K562 (cell line): ENCODE results near the gene FIZ1. TPM values are rescaled to one million over a fixed set of nuclear protein-coding genes. Genes with fewer than 3 reads are reported as not detected.

ENCODE experiments used
- ATF2 ChIP-seq: sonication (generic); formaldehyde crosslinking; IDR thresholded peaks from 2 replicates; pipeline ENCODE4 v1.8.1; 2022; ENCODE audit warnings: missing genetic modification reagents
- CSDE1 ChIP-seq, 2 experiments: fragments of 450-650 bp; IDR thresholded peaks; 2 replicates each; pipeline ENCODE4 v1.6.1; 2016; ENCODE audit warnings: mild to moderate bottlenecking in 1 of 2
- EZH2 ChIP-seq: IDR thresholded peaks from 2 replicates; pipeline ENCODE4 v1.6.1; 2012; ENCODE audit warnings: low read depth, mild to moderate bottlenecking, inconsistent platforms, low read length, borderline replicate concordance
- FOXM1 ChIP-seq, 2 experiments: fragments of 450-650 bp in 1 of 2; sonication (generic) in 1 of 2; formaldehyde crosslinking in 1 of 2; IDR thresholded peaks; 2 replicates each; pipeline versions ENCODE4 v1.6.1 to v1.9.0; 2017 to 2022; ENCODE audit warnings: low read depth in 2 of 2, mild to moderate bottlenecking in 2 of 2, missing genetic modification reagents in 1 of 2, moderate library complexity in 1 of 2
- GABPA ChIP-seq: fragments of 200-800 bp; sonication (Bioruptor generic); conservative IDR thresholded peaks from 2 replicates; pipeline ENCODE4 v1.6.1; 2016; ENCODE audit warnings: low read depth, missing genetic modification characterization, missing compliant biosample characterization
- GABPB2 ChIP-seq: fragments of 250-450 bp; sonication (Bioruptor Pico); conservative IDR thresholded peaks from 2 replicates; pipeline ENCODE4 v1.5.1; 2021; ENCODE audit warnings: mild to moderate bottlenecking
- HDAC1 ChIP-seq, 2 experiments: fragments of 450-650 bp; IDR thresholded peaks; 2 replicates each; pipeline ENCODE4 v1.6.1; 2016 to 2017; ENCODE audit warnings: inconsistent platforms in 1 of 2, mild to moderate bottlenecking in 1 of 2, moderate library complexity in 1 of 2
- IRF9 ChIP-seq: fragments of 450-650 bp; IDR thresholded peaks from 2 replicates; pipeline ENCODE4 v1.6.1; 2016; ENCODE audit warnings: missing biosample characterization, missing genetic modification characterization
- NRF1 ChIP-seq, 2 experiments: fragments of 450-650 bp; IDR thresholded peaks in 1 of 2; conservative IDR thresholded peaks in 1 of 2; 2 replicates each; pipeline ENCODE4 v1.6.1; 2014; ENCODE audit warnings: mild to moderate bottlenecking in 2 of 2
- POLR3G ChIP-seq: IDR thresholded peaks from 2 replicates; pipeline ENCODE4 v1.6.1; 2011; ENCODE audit not compliant: insufficient read length, insufficient replicate concordance; ENCODE audit errors: extremely low read depth
- RBM14 ChIP-seq: fragments of 200-400 bp; formaldehyde crosslinking; IDR thresholded peaks from 2 replicates; pipeline ENCODE4 v1.6.1; 2018; ENCODE audit warnings: low read depth, mild to moderate bottlenecking, low read length, moderate library complexity, borderline replicate concordance; ENCODE audit not compliant: insufficient read depth
- SAP30 ChIP-seq: fragments of 200-600 bp; sonication (generic); IDR thresholded peaks from 2 replicates; pipeline ENCODE4 v1.6.1; 2012; ENCODE audit warnings: borderline replicate concordance, low read depth, mild to moderate bottlenecking, moderate library complexity, low read length, control low read depth, inconsistent platforms; ENCODE audit not compliant: insufficient read depth, poor library complexity, severe bottlenecking
- SMARCC2 ChIP-seq: fragments of 450-650 bp; IDR thresholded peaks from 2 replicates; pipeline ENCODE4 v1.6.1; 2017; ENCODE audit warnings: antibody characterized with exemption, moderate library complexity, mild to moderate bottlenecking, low read depth
- SPI1 ChIP-seq: IDR thresholded peaks from 2 replicates; pipeline ENCODE4 v1.6.1; 2011; ENCODE audit warnings: low read depth, low read length, control low read depth, borderline replicate concordance
- UBTF ChIP-seq, 2 experiments: IDR thresholded peaks; 2 replicates each; pipeline ENCODE4 v1.6.1; 2012; ENCODE audit warnings: improper control_type of control experiment in 2 of 2, low read depth in 2 of 2, low read length in 2 of 2, borderline replicate concordance in 1 of 2
- ZNF121 ChIP-seq: sonication (generic); formaldehyde crosslinking; conservative IDR thresholded peaks from 2 replicates; pipeline ENCODE4 v1.8.0; 2022; ENCODE audit warnings: missing genetic modification reagents
- ZNF282 ChIP-seq: sonication (generic); formaldehyde crosslinking; IDR thresholded peaks from 2 replicates; pipeline ENCODE4 v1.8.1; 2023; ENCODE audit warnings: missing genetic modification reagents
- ZNF436 ChIP-seq: fragments of 250-450, 450-650 bp; sonication (Bioruptor Pico); formaldehyde crosslinking; IDR thresholded peaks from 2 replicates; pipeline ENCODE4 v1.7.0; 2020; ENCODE audit warnings: mild to moderate bottlenecking
- ZNF76 ChIP-seq: fragments of 250-450 bp; sonication (Bioruptor Pico); IDR thresholded peaks from 2 replicates; pipeline ENCODE4 v1.4.0; 2020; ENCODE audit warnings: mild to moderate bottlenecking, moderate library complexity, borderline replicate concordance
- ZSCAN29 ChIP-seq: fragments of 450-650 bp; IDR thresholded peaks from 2 replicates; pipeline ENCODE4 v1.6.1; 2017
- polyA plus RNA-seq, 8 experiments: library from polyadenylated mRNA; depleted of rRNA in 4 of 8; stranded (reverse) in 5 of 8; unstranded in 3 of 8; fragments of >200 nt; fragmentation: Nextera tagmentation in 2 of 8; fragmentation: Illumina TruSeq in 1 of 8; extraction: Ambion mirVana in 2 of 8; extraction: Trizol in 1 of 8; gene quantifications; 2 replicates each; pipeline versions ENCODE4 v1.2.1 to v1.2.3, GENCODE V29; 2011 to 2014; ENCODE audit warnings: inconsistent platforms in 1 of 8, missing spikeins in 1 of 8
- total RNA-seq, 7 experiments: library from RNA; depleted of rRNA in 6 of 7; stranded (reverse); fragments of >200 nt in 6 of 7; fragmentation: Illumina TruSeq in 2 of 7; extraction: Trizol in 2 of 7; gene quantifications; 2 replicates each; pipeline versions ENCODE4 v1.2.1 to v1.2.3, GENCODE V29; 2011 to 2021; ENCODE audit warnings: low replicate concordance in 1 of 7

Gene FIZ1
- total and polyA plus RNA-seq, 9 of the 15 experiments (the other 6 are each of a cell fraction or from before 2014, with no cell fraction given), result 0.79 to 17.5 (median 5.5) TPM

GRCh38 chr19:55599468-55599841 lies at the start of gene FIZ1 (continued):
- TF ChIP-seq FOXM1 (IDR thresholded peaks at IDR 0.05; ENCODE audit: low read depth) (peak; percentile 45; the same call in 1 of the 2 replicates), FOXM1 (CRISPR knock-in tag; IDR thresholded peaks at IDR 0.05; ENCODE audit: low read depth) (0 out of 2 replicates have a peak, but pooled peaks have one; percentile 35), ZNF436 (CRISPR knock-in tag) (no peak), SMARCC2 (no peak), EZH2 (no peak), IRF9 (tag) (no peak), GABPB2 (no peak), POLR3G (no peak), RBM14 (no peak), SPI1 (peak; percentile 70; the same call in 1 of the 2 replicates), SAP30 (peak; percentile 11), ZSCAN29 (no peak), ZNF121 (CRISPR knock-in tag) (no peak), CSDE1 (IDR thresholded peaks at IDR 0.05) (no peak), HDAC1 (IDR thresholded peaks at IDR 0.05) (0 out of 4 replicates have a peak, but pooled peaks of 1 of the 2 experiments have one; percentile 12), NRF1 (conservative IDR thresholded peaks at IDR 0.05 in 1 of 2, IDR thresholded peaks at IDR 0.05 in 1 of 2) (no peak), GABPA (tag) (peak; percentile 99), ZNF282 (CRISPR knock-in tag) (no peak), UBTF (IDR thresholded peaks at IDR 0.05; ENCODE audit: borderline replicate concordance in 1 of 2, low read depth in 2 of 2, low read length in 2 of 2) (no peak), ATF2 (no peak), ZNF76 (no peak)
